NCI-H345 (cell line): Measurements from ENCODE around the gene SIX2.

ENCODE experiments used
- DNase-seq: peaks from one replicate; lab custom pipeline; 2025; lab: John Stamatoyannopoulos, UW

SIX2 gene

GRCh38 chr2:45000921-45001868 is 8.1 kb downstream of the SIX2 start:
- no peak for DNase-seq

- DNase-seq, result no peak
Measured at GRCh38 chr2:45000341-45000901, 8.8 kb downstream of the SIX2 start.

GRCh38 chr2:44999540-44999939 is 9.7 kb downstream of the SIX2 start:
- DNase-seq, result no peak

- no peak for DNase-seq
Measured at GRCh38 chr2:44997963-44998362, 11.3 kb downstream of the SIX2 start.

GRCh38 chr2:44996356-44996755 is 12.9 kb downstream of the SIX2 start:
- DNase-seq, result no peak

- DNase-seq, result no peak
Measured at GRCh38 chr2:44994377-44994776, 14.9 kb downstream of the SIX2 start.

- no peak for DNase-seq
Measured at GRCh38 chr2:44989176-44989575, 20.1 kb downstream of the SIX2 start.

GRCh38 chr2:44983836-44984604 is 25.2 kb downstream of the SIX2 start:
- no peak for DNase-seq

- peak; percentile 86 for DNase-seq
Measured at GRCh38 chr2:44981714-44982108, 27.5 kb downstream of the SIX2 start.

GRCh38 chr2:44980751-44981713 is 28.2 kb downstream of the SIX2 start:
- no peak for DNase-seq

- DNase-seq, result no peak
Measured at GRCh38 chr2:44979581-44979980, 29.7 kb downstream of the SIX2 start.

- DNase-seq, result no peak
Measured at GRCh38 chr2:44975571-44976450, 33.4 kb downstream of the SIX2 start.

GRCh38 chr2:44974064-44974715 is 35.1 kb downstream of the SIX2 start:
- DNase-seq, result peak; percentile 75

- peak; percentile 51 for DNase-seq
Measured at GRCh38 chr2:44972771-44973535, 36.3 kb downstream of the SIX2 start.

GRCh38 chr2:44970846-44971450 is 38.3 kb downstream of the SIX2 start:
- DNase-seq, result no peak

GRCh38 chr2:44969936-44970335 is 39.3 kb downstream of the SIX2 start:
- DNase-seq, result no peak

GRCh38 chr2:44967727-44968432 is 41.4 kb downstream of the SIX2 start:
- DNase-seq, result no peak

GRCh38 chr2:44967056-44967455 is 42.2 kb downstream of the SIX2 start:
- DNase-seq, result no peak
